ENCODE data around the gene PLEKHA1.

Gene PLEKHA1

DNA sequence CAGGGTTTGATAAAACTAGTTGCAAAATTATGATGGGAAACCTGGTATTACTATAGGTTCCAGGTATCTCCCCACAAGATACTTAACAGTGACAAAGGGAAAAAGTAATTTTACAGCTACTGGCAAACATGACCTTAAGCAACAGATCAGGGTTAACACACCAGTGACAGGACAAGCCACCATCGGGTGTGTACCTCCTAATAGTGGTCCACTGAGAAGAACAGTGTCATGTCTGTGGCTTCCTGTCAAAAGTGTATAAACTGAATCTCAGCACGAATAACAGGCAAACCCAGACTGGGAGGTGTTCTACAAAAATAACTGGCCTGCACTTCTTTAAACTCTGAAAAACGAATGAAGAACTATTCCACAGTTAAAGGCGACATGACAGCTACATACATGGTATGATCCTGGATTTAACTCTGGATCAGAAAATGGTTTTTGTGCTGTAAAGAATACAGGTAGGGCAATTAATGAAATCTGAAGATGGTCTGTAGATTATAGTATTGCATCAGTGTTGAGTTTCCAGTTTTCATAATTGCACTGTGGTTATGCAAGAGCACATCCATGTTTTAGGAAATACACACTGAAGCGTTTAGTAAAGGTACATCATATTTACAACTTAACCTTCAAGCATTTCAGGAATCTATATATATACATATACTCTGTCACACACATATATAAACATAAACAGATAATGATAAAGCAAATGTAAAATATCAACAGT lies 47.9 kb downstream of the PLEKHA1 start:
- no peak for DNase-seq (ENCODE audit: low read depth in 3 of 3)

DNA sequence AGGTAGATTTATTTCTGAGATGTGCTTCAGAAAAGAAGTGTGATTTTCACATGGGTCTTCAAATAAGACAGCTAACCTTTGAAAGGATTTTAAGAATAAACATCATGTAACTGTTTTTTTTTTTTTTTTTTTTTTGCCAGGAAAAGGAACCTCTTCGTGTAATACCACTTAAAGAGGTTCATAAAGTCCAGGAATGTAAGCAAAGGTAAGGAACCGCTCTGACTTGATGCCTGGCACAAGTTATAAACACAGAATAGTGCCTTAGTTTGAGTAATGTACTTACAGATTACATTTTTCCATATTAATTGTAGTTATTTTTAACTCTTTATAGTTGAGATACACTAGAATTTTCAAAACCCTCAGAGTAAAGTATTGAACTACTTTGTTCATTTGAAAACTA lies 49.6 kb downstream of the PLEKHA1 start:
- DNase-seq (ENCODE audit: low read depth in 3 of 3), result no peak

DNA sequence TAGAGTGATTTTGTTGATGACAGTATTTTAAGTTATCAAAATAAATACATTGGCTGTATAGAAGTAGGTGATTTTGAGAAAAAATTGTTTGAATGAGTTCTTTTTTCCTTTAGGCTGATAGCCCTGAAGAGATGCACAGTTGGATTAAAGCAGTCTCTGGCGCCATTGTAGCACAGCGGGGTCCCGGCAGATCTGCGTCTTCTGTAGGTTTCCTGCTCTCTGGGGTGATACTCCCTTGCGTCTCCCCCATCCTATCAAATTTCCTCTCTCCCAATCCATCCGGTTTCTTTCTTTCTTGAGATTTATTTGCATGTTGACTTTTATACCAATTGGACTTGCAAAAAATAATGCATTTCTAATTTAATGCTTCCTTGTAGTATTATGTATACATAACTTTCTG lies 52.3 kb downstream of the PLEKHA1 start:
- no peak for DNase-seq (ENCODE audit: low read depth in 3 of 3)

DNA sequence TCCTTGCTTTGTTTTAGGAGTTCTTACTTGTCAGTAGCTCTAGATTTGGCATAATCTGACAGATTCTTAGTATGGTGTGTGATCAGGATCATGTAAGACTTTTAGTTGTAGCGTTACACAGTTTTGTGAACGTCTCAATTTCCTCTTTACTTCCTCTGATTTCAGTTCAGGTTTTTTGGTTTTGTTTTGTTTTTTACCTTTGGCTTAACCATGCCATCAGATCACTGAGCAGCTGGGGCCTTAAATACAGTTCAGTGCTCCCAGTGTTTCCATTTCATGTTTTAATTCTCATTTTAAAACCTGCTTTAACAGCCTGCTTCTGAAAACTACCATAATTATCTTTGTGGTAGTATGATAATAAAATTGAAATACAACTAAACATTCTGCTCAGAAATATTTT lies 52.8 kb downstream of the PLEKHA1 start:
- no peak for DNase-seq (ENCODE audit: low read depth in 3 of 3)

DNA sequence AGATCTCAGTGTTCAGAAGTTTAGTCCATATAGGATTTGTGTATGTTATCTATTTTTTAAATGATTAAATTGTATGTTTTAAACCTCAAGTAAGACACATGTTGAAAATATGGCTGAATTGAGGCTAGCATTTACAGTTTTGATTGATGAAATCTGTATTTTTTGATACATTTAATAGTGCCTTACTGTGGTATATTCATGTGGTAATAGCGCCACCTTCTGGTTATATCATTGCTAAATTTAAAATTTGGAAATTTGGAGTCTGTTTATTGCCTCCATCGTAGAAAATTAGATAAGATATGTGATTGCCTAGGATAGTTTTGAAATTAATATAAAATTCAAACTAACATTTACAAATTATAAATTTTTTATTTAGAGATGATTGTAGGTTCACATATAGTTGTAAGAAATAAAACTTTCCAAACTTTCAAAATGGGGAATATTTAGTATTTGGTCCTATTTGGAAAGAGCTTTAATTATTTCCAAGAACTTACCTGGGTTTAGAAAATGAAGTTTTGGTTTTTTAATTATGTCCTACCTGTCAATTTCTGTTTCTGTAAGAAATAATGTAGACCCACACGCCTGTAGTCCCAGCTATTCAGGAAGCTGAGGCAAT lies 60.8 kb downstream of the PLEKHA1 start:
- DNase-seq (ENCODE audit: low read depth in 3 of 3), result no peak

DNA sequence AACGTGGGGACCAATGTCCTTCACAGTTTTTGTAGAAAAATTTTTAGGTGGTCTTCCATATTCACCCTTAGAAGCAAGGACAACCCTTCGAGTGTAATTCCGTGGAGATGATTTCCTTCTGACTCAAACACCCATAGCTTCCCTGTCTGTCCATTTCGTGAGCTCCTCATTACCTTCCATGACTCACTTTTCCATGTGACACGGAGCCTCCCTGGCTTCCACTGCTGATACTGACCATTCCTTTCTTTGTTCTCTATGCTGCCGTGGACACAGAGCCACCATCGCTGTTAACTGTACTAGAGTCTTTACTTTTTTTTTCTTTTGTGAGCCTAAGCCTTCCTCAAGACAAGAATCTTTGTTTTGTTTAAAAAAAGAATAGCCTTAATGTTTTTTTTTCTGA lies 67.5 kb downstream of the PLEKHA1 start:
- DNase-seq (ENCODE audit: low read depth in 3 of 3), result no peak

DNA sequence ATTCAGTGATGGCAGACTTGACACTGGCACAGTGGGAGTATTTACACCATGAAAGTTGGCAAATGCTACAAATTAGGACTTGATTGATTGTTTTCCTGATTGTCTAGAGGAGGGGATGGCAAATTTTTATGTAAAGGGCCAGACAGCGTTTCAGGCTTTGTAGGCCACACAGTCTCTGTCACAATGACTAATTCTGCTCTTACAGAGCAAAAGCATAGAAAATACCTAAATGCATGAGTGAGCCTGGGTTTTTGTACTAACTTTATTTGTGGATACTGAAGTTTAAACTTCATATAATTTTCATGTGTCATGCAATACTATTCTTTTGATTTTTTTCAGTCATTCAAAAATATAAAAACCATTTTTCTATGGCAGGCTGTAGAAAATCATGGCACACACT lies 71.0 kb downstream of the PLEKHA1 start:
- DNase-seq (ENCODE audit: low read depth in 3 of 3), result no peak

DNA sequence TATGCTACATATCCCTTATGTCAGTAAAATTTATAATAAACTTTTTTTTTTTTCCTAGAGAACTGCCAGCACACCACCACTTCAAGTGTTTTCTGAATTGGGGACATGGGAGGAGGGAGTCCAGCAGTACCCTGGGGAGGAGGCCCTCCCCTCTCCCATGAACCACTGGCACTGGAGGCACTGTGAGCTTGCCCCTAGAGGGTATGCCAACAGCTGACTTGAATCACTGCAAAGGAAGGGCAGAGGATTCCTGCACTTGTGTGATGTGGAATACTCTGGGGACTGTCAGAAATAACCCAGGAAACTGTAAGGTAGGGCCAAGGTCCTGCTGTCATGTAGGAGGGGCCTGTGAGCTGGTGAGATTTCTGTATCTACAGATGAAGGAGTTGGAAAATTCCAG lies 71.4 kb downstream of the PLEKHA1 start:
- no peak for DNase-seq (ENCODE audit: low read depth in 3 of 3)

DNA sequence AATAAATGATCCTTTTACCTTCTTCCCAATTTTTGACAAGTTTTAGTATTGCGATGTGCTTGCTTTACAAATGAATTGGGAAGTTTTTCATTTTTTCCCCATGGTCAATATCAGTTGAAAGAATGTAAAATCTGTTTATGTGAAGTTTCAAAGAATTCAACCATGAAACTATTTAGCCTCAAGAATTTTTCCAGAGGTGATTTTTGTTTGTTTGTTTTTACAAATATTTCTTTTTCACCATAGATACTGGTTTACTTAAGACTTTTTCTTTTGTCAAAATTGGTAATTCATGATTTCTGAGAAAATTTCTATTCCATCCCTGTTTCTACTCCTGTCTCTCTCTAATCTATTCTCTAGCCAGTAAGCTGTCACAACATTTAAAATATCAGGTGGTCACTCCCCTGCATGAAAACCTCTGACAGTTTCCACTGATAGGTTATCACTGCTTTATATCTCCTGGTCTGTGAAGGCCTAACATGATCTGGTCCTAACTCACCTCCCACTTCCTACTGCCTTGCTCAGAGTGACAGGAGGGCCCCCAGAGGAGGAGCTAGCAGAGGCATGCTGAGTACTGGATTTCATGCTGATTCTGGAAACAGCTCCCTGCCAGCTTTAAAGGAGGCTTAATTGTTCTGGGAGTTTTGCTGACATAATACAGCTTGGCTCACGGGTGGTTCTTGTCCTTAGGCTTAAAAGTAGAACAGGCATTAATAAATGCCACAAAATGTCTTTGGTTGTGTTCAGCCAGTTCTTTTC lies 72.3 kb downstream of the PLEKHA1 start:
- no peak for DNase-seq (ENCODE audit: low read depth in 3 of 3)

DNA sequence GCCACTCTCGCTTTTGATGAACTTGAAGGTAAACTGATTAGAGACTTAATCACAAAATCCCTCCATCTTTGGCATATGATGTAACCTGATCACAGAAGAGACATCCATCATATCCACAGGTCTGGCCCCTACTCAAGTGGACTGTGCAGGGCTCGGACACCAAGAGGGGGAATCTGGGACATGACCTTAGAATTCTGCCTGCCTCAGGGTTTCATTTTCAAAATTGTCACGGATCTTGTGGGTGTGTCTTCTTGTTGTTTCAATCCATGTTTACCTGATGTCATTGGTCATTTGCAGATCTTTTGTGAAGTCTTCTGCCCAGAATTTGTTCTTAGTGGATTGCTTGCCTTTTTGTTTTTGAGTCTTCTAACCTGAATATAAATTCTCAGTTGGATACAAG lies 74.1 kb downstream of the PLEKHA1 start:
- DNase-seq (ENCODE audit: low read depth in 3 of 3), result no peak

DNA sequence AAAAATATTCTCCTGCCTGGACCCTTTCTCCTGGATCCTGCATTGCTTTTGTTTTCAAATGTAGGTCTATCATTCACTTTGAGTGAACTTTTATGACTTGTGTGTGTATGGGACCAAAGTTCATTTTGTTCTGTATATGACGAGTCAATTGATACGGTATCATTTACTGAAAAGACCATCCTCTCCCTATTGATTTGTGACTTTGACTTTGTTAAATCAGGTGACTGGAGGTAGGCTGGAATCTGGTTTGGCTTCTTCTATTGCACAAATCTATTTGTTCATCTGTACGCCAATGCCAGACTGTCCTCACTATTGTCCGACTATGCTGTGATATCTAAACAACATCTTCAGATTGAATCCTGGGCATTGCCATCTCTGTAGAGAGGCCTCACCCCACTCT lies 74.6 kb downstream of the PLEKHA1 start:
- DNase-seq (ENCODE audit: low read depth in 3 of 3), result no peak

DNA sequence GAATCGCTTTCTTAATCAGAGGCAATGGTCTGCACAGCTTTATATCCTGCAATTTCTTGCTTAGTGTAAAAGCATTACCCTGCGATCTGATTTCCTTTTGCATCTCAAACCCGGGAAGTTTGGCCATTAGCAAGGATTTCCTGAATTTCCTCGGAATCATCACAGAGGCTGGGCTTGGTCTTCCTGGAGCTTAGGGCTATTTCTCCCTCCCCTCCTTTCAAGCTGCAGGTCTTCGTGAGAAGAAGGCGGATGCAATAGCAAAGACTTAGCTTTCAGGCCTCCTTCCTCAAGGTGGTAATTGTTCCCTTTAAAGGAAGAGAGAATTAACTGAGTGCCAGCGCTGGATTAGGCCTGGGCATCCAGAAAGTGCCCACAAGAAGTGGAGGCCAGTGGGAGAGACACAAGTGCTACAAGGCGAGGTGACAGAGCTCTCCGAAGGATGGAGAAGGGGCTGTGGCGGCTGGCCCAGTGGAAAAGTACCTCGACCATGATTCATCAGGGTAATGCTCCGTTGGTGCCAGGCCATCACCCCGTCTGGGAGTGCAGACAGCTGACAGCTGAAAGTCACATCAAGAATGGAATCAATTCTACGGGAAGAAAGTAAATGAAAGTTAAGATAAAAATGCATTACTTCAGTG lies 76.0 kb downstream of the PLEKHA1 start:
- no peak for DNase-seq (ENCODE audit: low read depth in 3 of 3)

DNA sequence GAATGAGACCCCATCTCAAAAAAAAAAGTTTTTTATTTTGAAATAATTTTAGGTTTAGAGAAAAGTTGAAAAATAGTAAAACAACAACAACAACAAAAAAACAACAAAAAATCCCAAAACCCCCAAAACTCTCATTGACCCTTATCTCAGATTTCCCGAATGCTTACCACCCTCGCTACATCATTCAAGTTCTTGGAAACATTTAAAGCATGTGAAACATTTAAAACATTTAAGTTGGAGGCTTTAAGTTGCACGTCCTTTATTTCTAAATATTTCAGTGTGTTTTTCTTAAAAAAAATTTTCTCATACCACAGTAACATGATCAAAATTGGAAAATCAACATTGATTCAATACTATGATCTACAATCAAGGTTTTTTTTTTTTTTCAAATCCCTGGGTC lies 79.6 kb downstream of the PLEKHA1 start:
- DNase-seq (ENCODE audit: low read depth in 3 of 3), result no peak

DNA sequence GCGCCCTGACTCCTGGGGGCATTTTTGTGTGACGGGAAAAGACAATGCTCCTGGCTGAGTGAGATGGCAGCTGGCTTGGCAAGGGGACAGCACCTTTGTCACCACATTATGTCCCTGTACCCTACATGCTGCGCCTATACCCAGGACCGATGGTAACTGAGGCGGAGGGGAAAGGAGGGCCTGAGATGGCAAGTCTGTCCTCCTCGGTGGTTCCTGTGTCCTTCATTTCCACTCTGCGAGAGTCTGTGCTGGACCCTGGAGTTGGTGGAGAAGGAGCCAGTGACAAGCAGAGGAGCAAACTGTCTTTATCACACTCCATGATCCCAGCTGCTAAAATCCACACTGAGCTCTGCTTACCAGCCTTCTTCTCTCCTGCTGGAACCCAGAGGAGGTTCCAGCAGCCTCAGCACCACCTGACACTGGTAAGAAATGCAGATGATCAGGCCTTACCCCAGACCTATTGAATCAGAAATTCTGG lies 80.1 kb downstream of the PLEKHA1 start, which contains the start of gene ARMS2:
TSS of gene ARMS2 (plus strand) at position 51 of the 478 bp plus-strand sequence. CDS start at position 126, 75 bp downstream.
- DNase-seq (ENCODE audit: low read depth in 3 of 3), result no peak

DNA sequence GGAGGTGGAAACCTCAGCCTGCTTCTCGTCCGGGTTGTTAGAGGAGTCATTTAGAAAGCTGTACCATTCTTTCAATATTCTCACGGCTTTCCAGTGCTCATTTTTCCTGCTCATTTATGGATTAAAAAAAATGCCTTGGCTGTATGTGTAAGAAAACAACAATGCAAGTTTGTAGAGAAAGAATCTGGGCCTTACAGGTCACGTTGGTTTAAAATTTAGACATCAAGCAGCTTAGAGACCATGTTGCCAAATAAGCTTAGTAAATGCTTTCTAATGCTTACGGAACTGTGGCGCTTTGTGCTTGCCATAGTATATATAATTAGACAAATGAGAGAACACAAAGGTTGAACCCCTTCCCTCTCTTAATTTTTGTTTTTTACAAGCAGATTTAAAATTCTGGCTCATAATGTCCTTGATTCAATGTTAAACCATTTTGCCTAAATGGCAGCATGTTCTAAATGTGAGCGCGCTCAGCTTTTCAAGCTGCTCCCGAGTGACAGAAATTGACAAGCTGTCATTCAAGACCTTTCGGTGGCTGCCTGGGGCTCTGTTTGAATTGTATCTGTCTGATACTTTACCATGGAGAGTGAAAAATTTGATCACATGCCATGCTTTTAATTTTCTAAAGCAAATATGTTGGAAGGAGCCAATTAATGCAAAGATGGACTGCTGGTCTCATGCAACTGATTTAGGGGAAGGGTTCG lies 81.0 kb downstream of the PLEKHA1 start:
- no peak for DNase-seq (ENCODE audit: low read depth in 3 of 3)

DNA sequence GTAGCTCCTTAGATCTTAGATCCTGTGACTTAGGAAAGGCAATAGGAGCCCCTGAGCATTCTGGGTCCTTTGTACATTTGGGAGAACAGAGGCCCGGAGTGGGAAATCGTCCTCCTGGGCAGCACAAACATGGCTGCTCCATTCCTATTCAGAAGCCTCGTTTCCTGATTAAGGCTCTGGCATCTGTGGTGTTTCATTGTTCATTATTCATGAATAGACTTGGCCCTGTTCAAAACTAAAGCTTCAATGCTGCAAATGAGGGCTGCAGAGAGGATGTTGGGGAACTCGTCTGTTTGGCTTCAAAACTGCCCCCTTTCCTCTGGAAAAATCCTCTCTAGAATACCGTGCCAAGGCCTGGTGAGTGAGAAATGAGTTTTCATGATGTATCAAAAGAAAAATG lies 83.4 kb downstream of the PLEKHA1 start:
- DNase-seq (ENCODE audit: low read depth in 3 of 3), result no peak

DNA sequence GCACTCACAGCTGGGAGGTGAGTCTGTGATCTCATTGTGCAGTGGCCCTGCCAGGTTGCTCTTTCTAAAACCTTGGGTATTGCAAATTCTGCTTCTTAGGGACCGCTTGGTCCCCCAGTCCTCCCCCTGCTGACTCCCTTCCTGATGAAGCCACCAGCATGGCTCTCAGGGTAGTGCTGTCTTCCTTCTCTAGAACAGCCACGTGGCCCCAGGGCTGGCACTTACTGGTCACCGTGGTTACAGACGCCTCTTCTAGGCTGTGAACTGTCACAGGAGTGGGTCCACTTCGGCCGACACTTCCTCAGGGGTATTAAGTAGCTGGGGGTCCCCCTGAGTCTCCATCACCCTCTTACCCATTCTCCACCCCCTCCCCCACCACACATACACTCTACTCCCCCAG lies 84.2 kb downstream of the PLEKHA1 start:
- DNase-seq (ENCODE audit: low read depth in 3 of 3), result no peak

DNA sequence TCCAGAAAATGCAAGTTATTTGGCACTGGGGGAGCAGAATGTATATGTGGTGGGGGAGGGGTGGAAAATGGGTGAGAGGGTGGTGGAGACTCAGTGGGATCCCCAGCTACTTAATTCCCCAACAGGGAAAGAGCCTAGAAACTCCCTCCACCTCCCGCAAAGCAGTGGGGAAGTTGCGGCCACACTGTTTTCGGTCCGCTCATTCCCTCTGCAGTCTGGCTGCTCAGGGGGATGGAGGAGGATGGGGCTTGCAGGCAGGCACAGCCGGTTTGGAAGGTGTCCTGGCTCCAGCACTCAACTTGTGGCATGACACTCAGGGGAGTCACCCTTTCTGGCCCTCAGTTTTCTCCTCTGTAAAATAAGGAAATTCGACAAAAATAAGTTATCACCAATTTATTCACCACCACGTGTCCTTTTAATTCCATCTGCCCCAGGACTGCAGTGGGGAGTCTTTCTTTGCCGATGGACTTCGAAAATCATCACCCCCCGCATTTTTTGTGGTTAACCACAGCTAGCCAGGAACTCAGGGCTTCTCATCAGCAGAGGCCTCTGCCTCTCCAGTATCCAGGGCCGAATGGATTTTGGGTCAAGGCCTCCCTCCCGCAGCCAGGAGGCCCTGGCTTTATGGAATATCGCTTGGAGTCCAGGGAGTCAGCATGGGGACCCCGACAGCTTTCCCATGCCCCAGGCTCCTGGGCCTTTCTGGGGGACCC lies 85.2 kb downstream of the PLEKHA1 start:
- DNase-seq (ENCODE audit: low read depth in 3 of 3), result no peak

DNA sequence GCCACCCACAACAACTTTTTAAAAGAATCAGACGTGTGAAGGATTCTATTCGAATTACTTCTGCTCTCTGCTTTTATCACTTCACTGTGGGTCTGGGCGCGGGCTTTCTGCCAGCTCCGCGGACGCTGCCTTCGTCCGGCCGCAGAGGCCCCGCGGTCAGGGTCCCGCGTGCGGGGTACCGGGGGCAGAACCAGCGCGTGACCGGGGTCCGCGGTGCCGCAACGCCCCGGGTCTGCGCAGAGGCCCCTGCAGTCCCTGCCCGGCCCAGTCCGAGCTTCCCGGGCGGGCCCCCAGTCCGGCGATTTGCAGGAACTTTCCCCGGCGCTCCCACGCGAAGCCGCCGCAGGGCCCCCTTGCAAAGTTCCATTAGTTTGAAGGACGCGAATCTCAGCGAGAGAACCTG lies 86.4 kb downstream of the PLEKHA1 start:
- no peak for DNase-seq (ENCODE audit: low read depth in 3 of 3)

DNA sequence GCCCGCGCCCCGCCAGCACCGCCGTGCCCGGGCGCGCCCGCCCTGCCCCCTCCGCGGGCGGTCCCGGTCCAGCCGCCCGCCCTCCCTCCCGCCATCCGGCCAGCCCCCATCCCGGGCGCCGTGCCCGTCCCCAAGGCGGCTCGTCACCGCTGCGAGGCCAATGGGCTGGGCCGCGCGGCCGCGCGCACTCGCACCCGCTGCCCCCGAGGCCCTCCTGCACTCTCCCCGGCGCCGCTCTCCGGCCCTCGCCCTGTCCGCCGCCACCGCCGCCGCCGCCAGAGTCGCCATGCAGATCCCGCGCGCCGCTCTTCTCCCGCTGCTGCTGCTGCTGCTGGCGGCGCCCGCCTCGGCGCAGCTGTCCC lies 86.8 kb downstream of the PLEKHA1 start, which contains the start of gene HTRA1:
TSS of gene HTRA1 (plus strand) at position 187 of the 362 bp plus-strand sequence. CDS start at position 287, 100 bp downstream.
- no peak for DNase-seq (ENCODE audit: low read depth in 3 of 3)

All from stimulated activated CD4-positive, alpha-beta T cell treated with anti-CD3 and anti-CD28 coated beads, TNF-alpha, amount 100 ng/mL, for 4 hours (primary cell).